ENCODE measurements around the gene JARID2. TPM values are rescaled to one million over a fixed set of nuclear protein-coding genes. Genes with fewer than 3 reads are reported as not detected.

Gene JARID2
- total RNA-seq, 2 experiments from 2014 or later = 19.3 to 20.1 TPM

GRCh38 chr6:15421945-15422733 is 176.3 kb downstream of the JARID2 start:
- DNase-seq = peak; percentile 52
- Mint-ChIP-seq H3K4me3 (peak overlapping the region; percentile 48), H3K9me3 (peaks cover 19% of the 10 kb centered on the region)

GRCh38 chr6:15423286-15423993 is 177.6 kb downstream of the JARID2 start:
- no peak for DNase-seq
- H3K27ac Mint-ChIP-seq = peak overlapping the region; percentile 44
- no peaks in the 10 kb centered on the region for H3K27me3 Mint-ChIP-seq
- H3K9me3 Mint-ChIP-seq = peaks cover 11% of the 10 kb centered on the region
- peaks cover 73% of the 10 kb centered on the region for H3K36me3 Mint-ChIP-seq
- H3K4me3 Mint-ChIP-seq = no peak overlapping the region
- peaks cover 66% of the 10 kb centered on the region for H3K4me1 Mint-ChIP-seq

More at GRCh38 chr6:15421945-15422733, 176.3 kb downstream of the JARID2 start:
- no peaks in the 10 kb centered on the region for H3K27me3 Mint-ChIP-seq
- H3K27ac Mint-ChIP-seq = peak overlapping the region; percentile 89
- H3K36me3 Mint-ChIP-seq = peaks cover 73% of the 10 kb centered on the region
- H3K4me1 Mint-ChIP-seq = peaks cover 67% of the 10 kb centered on the region

- Mint-ChIP-seq H3K4me3 (no peak overlapping the region), H3K36me3 (peaks cover 63% of the 10 kb centered on the region), H3K9me3 (no peaks in the 10 kb centered on the region), H3K27me3 (no peaks in the 10 kb centered on the region), H3K4me1 (peaks cover 72% of the 10 kb centered on the region), H3K27ac (no peak overlapping the region)
- no peak for DNase-seq
These were observed 180.1 kb downstream of the JARID2 start for GRCh38 chr6:15425947-15426346.

GRCh38 chr6:15426395-15426794 is 180.5 kb downstream of the JARID2 start:
- Mint-ChIP-seq H3K27me3 (no peaks in the 10 kb centered on the region), H3K27ac (no peak overlapping the region), H3K4me3 (no peak overlapping the region), H3K9me3 (no peaks in the 10 kb centered on the region), H3K36me3 (peaks cover 61% of the 10 kb centered on the region), H3K4me1 (peaks cover 72% of the 10 kb centered on the region)
- no peak for DNase-seq

GRCh38 chr6:15426901-15427300 is 181.0 kb downstream of the JARID2 start:
- no peak for DNase-seq
- peaks cover 72% of the 10 kb centered on the region for H3K4me1 Mint-ChIP-seq
- H3K27me3 Mint-ChIP-seq = no peaks in the 10 kb centered on the region
- no peak overlapping the region for H3K4me3 Mint-ChIP-seq
- H3K9me3 Mint-ChIP-seq = no peaks in the 10 kb centered on the region
- peaks cover 59% of the 10 kb centered on the region for H3K36me3 Mint-ChIP-seq
- no peak overlapping the region for H3K27ac Mint-ChIP-seq

GRCh38 chr6:15427331-15428070 is 181.6 kb downstream of the JARID2 start:
- Mint-ChIP-seq H3K27ac (no peak overlapping the region), H3K27me3 (no peaks in the 10 kb centered on the region), H3K36me3 (peaks cover 60% of the 10 kb centered on the region), H3K4me3 (no peak overlapping the region), H3K9me3 (no peaks in the 10 kb centered on the region), H3K4me1 (peaks cover 71% of the 10 kb centered on the region)
- DNase-seq = no peak

GRCh38 chr6:15429141-15430110 is 183.6 kb downstream of the JARID2 start:
- Mint-ChIP-seq H3K9me3 (peaks cover 4% of the 10 kb centered on the region), H3K36me3 (peaks cover 49% of the 10 kb centered on the region), H3K27ac (peak overlapping the region; percentile 12), H3K4me1 (peaks cover 73% of the 10 kb centered on the region), H3K27me3 (no peaks in the 10 kb centered on the region), H3K4me3 (no peak overlapping the region)
- DNase-seq = no peak

- DNase-seq = no peak
- Mint-ChIP-seq H3K36me3 (peaks cover 52% of the 10 kb centered on the region), H3K27me3 (no peaks in the 10 kb centered on the region), H3K4me1 (peaks cover 77% of the 10 kb centered on the region), H3K9me3 (peaks cover 11% of the 10 kb centered on the region), H3K27ac (no peak overlapping the region), H3K4me3 (no peak overlapping the region)
These were observed 184.3 kb downstream of the JARID2 start for GRCh38 chr6:15430186-15430585.

- Mint-ChIP-seq H3K4me1 (peaks cover 81% of the 10 kb centered on the region), H3K9me3 (peaks cover 11% of the 10 kb centered on the region), H3K36me3 (peaks cover 49% of the 10 kb centered on the region), H3K4me3 (no peak overlapping the region), H3K27ac (no peak overlapping the region), H3K27me3 (no peaks in the 10 kb centered on the region)
- no peak for DNase-seq
These were observed 185.1 kb downstream of the JARID2 start for GRCh38 chr6:15430931-15431405.

- H3K4me3 Mint-ChIP-seq = no peak overlapping the region
- H3K27me3 Mint-ChIP-seq = no peaks in the 10 kb centered on the region
- DNase-seq = no peak
- peaks cover 81% of the 10 kb centered on the region for H3K4me1 Mint-ChIP-seq
- H3K9me3 Mint-ChIP-seq = peaks cover 12% of the 10 kb centered on the region
- H3K36me3 Mint-ChIP-seq = peaks cover 53% of the 10 kb centered on the region
- no peak overlapping the region for H3K27ac Mint-ChIP-seq
These were observed 186.1 kb downstream of the JARID2 start for GRCh38 chr6:15431762-15432483.

- peaks cover 84% of the 10 kb centered on the region for H3K4me1 Mint-ChIP-seq
- DNase-seq = no peak
- H3K4me3 Mint-ChIP-seq = peak overlapping the region; percentile 18
- H3K27ac Mint-ChIP-seq = peak overlapping the region; percentile 81
- H3K9me3 Mint-ChIP-seq = peaks cover 12% of the 10 kb centered on the region
- no peaks in the 10 kb centered on the region for H3K27me3 Mint-ChIP-seq
- peaks cover 44% of the 10 kb centered on the region for H3K36me3 Mint-ChIP-seq
These were observed 187.6 kb downstream of the JARID2 start for GRCh38 chr6:15433511-15433861.

- Mint-ChIP-seq H3K36me3 (peaks cover 37% of the 10 kb centered on the region), H3K9me3 (peaks cover 12% of the 10 kb centered on the region), H3K4me3 (no peak overlapping the region), H3K4me1 (peaks cover 86% of the 10 kb centered on the region), H3K27me3 (no peaks in the 10 kb centered on the region), H3K27ac (peak overlapping the region; percentile 91)
- DNase-seq = no peak
These were observed 188.4 kb downstream of the JARID2 start for GRCh38 chr6:15434263-15434662.

- Mint-ChIP-seq H3K27ac (peak overlapping the region; percentile 91), H3K27me3 (no peaks in the 10 kb centered on the region), H3K4me3 (peak overlapping the region; percentile 6), H3K9me3 (peaks cover 12% of the 10 kb centered on the region), H3K4me1 (peaks cover 91% of the 10 kb centered on the region), H3K36me3 (peaks cover 31% of the 10 kb centered on the region)
- no peak for DNase-seq
These were observed 189.0 kb downstream of the JARID2 start for GRCh38 chr6:15434823-15435380.
